Gastroesophageal sphincter (tissue), 4 donors: ENCODE results near the gene UHMK1. TPM values are rescaled to one million over a fixed set of nuclear protein-coding genes. Genes with fewer than 3 reads are reported as not detected.
A peak's percentile ranks its signal among the peaks of the same experiment; 100 is the strongest.

Experiments
- ATAC-seq: fragments of 150-250 bp; one replicate; pipeline ENCODE4 v1.9.1; 2016; ENCODE audit warnings: mild to moderate bottlenecking, moderate library complexity
- H3K27ac ChIP-seq, 4 donors: fragments of 200-600 bp; sonication (generic) in 3 of 4; 1 replicate in 3 of 4; 2 replicates in 1 of 4; pipeline ENCODE4 v1.5.1; 2016 to 2019
- H3K27me3 ChIP-seq: fragments of 200-600 bp; sonication (generic); one replicate; pipeline ENCODE4 v1.5.1; 2019
- H3K36me3 ChIP-seq, 2 donors: fragments of 200-600 bp; sonication (generic); one replicate each; pipeline ENCODE4 v1.5.1; 2019; ENCODE audit warnings: control low read depth in 1 of 2
- H3K4me1 ChIP-seq, 3 donors: fragments of 200-600 bp; sonication (generic); 1 replicate in 2 of 3; 2 replicates in 1 of 3; pipeline ENCODE4 v1.5.1; 2016 to 2019; ENCODE audit warnings: control low read depth in 2 of 3
- H3K4me3 ChIP-seq, 2 donors: fragments of 200-600 bp; sonication (generic); one replicate each; pipeline ENCODE4 v1.5.1; 2019; ENCODE audit warnings: mild to moderate bottlenecking in 1 of 2, moderate library complexity in 1 of 2
- H3K9me3 ChIP-seq, 3 donors: fragments of 200-600 bp; sonication (generic); one replicate each; pipeline ENCODE4 v1.5.1; 2017 to 2019; ENCODE audit warnings: control low read depth in 2 of 3
- CTCF ChIP-seq, 4 experiments: fragments of 200-600 bp in 2 of 4; fragments of 450-650 bp in 2 of 4; sonication (generic) in 1 of 4; IDR thresholded peaks; one replicate each; pipeline ENCODE4 v1.5.1; 2017 to 2019; ENCODE audit warnings: antibody characterized with exemption in 4 of 4, mild to moderate bottlenecking in 2 of 4, moderate library complexity in 2 of 4
- EP300 ChIP-seq: sonication (generic); formaldehyde crosslinking; IDR thresholded peaks from one replicate; pipeline ENCODE4 v1.6.1; 2017; ENCODE audit warnings: antibody characterized with exemption, mild to moderate bottlenecking
- POLR2A ChIP-seq, 2 donors: fragments of 450-650 bp; IDR thresholded peaks; one replicate each; pipeline ENCODE4 v1.6.1; 2017; ENCODE audit warnings: antibody characterized with exemption in 2 of 2, mild to moderate bottlenecking in 2 of 2, moderate library complexity in 1 of 2
- POLR2AphosphoS5 ChIP-seq: sonication (generic); formaldehyde crosslinking; IDR thresholded peaks from one replicate; pipeline ENCODE4 v1.6.1; 2017; ENCODE audit warnings: antibody characterized with exemption
- WGBS, 2 donors: methylation state at CpG; one replicate each; pipeline ENCODE4 v1.1.5; 2018; ENCODE audit warnings: low coverage in 1 of 2; 5-methylcytosine and 5-hydroxymethylcytosine counted together
- small RNA-seq, 4 donors: library from RNA; depleted of rRNA; stranded (forward); fragments of <200 nt; gene quantifications; one replicate each; pipeline ENCODE3, GENCODE V24; 2016
- total RNA-seq, 4 donors: library from RNA; depleted of rRNA; stranded (reverse); fragments of >200 nt; gene quantifications; one replicate each; pipeline ENCODE4 v1.1.0, GENCODE V29; 2016

UHMK1 gene
- total RNA-seq, 4 donors from 2014 or later: 27.6 to 41.1 (median 32.3) TPM

GRCh38 chr1:162578936-162579335, 81.3 kb downstream of the UHMK1 start:
- no peak for ATAC-seq
- peaks cover 0 to 54% of the 10 kb centered on the region in 2 donors for H3K36me3 ChIP-seq

More at GRCh38 chr1:162578936-162579335, 81.3 kb downstream of the UHMK1 start:
- peak overlapping the region in 3 of 4 donors; percentile 10 to 68 (median 46) for H3K27ac ChIP-seq
- H3K4me3 ChIP-seq: no peak overlapping the region
- TF ChIP-seq POLR2AphosphoS5 (no peak), POLR2A (IDR thresholded peaks at IDR 0.05) (no peak), EP300 (no peak), CTCF (IDR thresholded peaks at IDR 0.05) (no peak)
- H3K27me3 ChIP-seq: no peaks in the 10 kb centered on the region
- 56 to 79% methylated on average over 1 of the region's 1 CpG for WGBS, 2 donors
- peaks cover 0 to 50% (median 4%) of the 10 kb centered on the region in 3 donors for H3K4me1 ChIP-seq
- no peaks in the 10 kb centered on the region for H3K9me3 ChIP-seq

Small RNAs within 50 kb of the gene (small RNA-seq; reads per million reads assigned to genes)
- gene UQCRBP2: 0 reads per million in 4 donors

Other genes with a start within 250 kb of the UHMK1 start
- not detected for gene SPATA46, start 121.0 kb upstream of the UHMK1 start, total RNA-seq
- 10 to 100 TPM in 3 of 4 donors, 1 to 10 TPM in 1; 10.0 to 17.5 (median 12.4) TPM for gene C1orf226, start 116.1 kb upstream of the UHMK1 start, total RNA-seq
- gene SH2D1B, start 85.7 kb upstream of the UHMK1 start, total RNA-seq: under 1 TPM in 1 of 4 donors, not detected in 3; 0.10 TPM
- 100 to 1,000 TPM in 2 of 4 donors, 10 to 100 TPM in 2; 60.7 to 194 (median 102) TPM for gene UAP1, start 63.9 kb downstream of the UHMK1 start, total RNA-seq
- 100 to 1,000 TPM; 165 to 241 (median 199) TPM for gene DDR2, start 134.6 kb downstream of the UHMK1 start, total RNA-seq